Amniotic epithelial cell (primary cell): ENCODE data around the gene ABHD18.
A peak's percentile ranks its signal among the peaks of the same experiment; 100 is the strongest.
"Not testable (repeated sequence)": the region's sequence is repeated elsewhere in the genome, so short reads cannot be mapped to it uniquely, and the experiment has no call there.

Experiments used
- DNase-seq: peaks from one replicate; pipeline ENCODE4 v3.0.0-alpha.2; 2010; ENCODE audit warnings: low read depth

The ABHD18 gene

GRCh38 chr4:127993151-127993550, 27.9 kb downstream of the ABHD18 start:
- no peak for DNase-seq

- peak; percentile 49 for DNase-seq
Observed at GRCh38 chr4:127995776-127996175, 30.6 kb downstream of the ABHD18 start.

GRCh38 chr4:127996521-127996920, 31.3 kb downstream of the ABHD18 start:
- not testable (repeated sequence) for DNase-seq

DNA sequence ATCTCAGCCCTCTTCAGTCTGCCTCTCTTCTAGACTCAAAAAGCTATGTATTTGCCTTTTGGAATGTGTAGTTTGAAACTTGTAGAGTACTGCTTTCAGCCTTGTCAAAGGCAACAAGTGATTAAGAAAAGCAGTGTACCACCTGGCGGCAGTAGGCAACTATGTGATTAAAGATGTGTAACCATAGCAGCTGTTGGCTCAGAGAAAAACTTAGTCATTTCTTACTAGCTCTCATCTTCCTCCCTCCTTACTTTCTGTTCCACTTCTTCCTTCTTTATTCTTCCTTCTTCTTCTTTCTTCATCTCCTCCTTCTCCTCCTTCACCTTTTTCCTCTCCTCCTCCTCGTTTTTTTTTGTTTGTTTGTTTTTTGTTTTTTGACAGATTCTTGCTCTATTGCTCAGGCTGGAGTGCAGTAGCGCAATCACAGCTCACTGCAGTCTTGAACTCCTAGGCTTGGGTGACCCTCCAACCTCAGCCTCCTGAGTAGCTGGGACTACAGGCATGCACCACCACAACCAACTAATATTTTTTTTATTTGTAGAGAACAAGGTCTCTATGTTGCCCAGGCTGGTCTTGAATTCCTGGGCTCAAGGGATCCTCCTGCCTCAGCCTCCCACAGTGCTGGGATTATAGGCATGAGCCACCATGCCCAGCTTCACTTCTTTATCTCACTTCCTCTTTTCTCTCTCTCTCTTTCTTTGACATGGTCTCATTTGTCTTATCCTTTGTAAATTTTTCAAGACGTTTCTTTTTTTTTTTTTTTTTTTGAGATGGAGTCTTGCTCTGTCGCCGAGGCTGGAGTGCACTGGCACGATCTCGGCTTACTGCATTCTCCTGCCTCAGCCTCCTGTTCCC, 32.6 kb downstream of the ABHD18 start:
- DNase-seq = peak; percentile 80

GRCh38 chr4:128006592-128006991, 41.4 kb downstream of the ABHD18 start:
- peak; percentile 86 for DNase-seq

GRCh38 chr4:128009428-128009827, 44.2 kb downstream of the ABHD18 start:
- no peak for DNase-seq

GRCh38 chr4:128025319-128025718, 60.1 kb downstream of the ABHD18 start:
- no peak for DNase-seq

DNA sequence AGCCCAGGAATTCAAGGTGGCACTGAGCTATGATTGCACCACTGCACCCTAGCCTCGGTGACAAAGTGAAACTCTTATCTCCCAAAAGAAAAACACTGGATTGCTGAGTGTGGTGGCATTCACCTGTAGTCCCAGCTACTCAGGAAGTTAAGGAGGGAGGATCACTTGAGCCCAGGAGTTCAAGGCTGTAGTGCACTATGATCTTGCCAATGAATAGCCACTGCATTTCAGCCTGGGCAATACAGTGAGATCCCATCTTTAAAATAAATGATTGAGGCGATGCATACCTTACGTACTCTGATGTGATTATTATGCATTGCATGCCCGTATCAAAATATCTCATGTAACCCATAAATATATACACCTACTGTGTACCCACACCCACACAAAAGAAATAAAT, 64.7 kb downstream of the ABHD18 start:
- DNase-seq = no peak

GRCh38 chr4:128031756-128032384, 66.7 kb downstream of the ABHD18 start:
- no peak for DNase-seq

DNA sequence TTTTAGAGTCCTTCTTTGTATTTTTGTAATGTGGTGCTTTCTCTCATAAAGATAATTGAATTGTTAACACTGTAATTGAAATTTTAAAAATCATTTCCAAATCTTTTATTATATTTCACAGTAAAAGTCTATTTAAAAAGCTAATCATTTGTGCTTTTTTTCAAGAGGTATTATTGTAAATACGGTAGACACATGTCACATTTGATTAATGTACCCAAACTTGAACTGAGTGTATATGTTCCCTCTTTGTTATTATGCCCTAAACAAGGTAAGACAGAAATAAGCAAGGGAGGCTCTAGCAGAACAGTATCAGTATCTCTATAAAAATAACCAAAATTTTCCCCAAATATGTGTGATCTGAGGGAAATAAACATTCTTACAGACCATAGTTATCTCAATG, 74.4 kb downstream of the ABHD18 start:
- no peak for DNase-seq

DNA sequence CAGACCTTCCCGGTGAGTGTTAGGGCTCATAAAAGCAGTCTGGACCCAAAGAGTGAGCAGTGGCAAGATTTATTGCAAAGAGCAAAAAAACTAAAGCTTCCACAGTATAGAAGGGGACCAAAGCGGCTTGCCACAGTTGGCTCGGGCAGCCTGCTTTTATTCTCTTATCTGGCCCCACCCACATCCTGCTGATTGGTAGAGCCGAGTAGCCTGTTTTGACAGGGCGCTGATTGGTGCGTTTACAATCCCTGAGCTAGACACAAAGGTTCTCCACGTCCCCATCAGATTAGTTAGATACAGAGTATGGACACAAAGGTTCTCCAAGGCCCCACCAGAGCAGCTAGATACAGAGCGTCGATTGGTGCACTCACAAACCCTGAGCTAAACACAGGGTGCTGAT, 81.8 kb downstream of the ABHD18 start:
- not testable (repeated sequence) for DNase-seq

- not testable (repeated sequence) for DNase-seq
Observed at GRCh38 chr4:128047514-128047913, 82.3 kb downstream of the ABHD18 start.

DNA sequence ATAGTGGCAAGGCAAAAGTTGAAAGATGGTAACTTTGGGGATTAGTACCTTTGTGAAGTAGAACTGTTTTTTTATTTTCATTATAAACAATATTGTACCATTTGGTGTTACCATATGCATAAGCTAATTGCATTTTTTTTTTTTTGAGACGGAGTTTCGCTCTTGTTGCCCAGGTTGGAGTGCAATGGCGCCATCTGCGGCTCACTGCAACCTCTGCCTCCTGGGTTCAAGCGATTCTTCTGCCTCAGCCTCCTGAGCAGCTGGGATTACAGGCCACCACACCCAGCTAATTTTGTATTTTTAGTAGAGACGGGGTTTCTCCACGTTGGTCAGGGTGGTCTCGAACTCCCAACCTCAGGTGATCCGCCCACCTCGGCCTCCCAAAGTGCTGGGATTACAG, 86.0 kb downstream of the ABHD18 start:
- peak; percentile 14 for DNase-seq

- not testable (repeated sequence) for DNase-seq
Observed at GRCh38 chr4:128054907-128055306, 89.7 kb downstream of the ABHD18 start.

DNA sequence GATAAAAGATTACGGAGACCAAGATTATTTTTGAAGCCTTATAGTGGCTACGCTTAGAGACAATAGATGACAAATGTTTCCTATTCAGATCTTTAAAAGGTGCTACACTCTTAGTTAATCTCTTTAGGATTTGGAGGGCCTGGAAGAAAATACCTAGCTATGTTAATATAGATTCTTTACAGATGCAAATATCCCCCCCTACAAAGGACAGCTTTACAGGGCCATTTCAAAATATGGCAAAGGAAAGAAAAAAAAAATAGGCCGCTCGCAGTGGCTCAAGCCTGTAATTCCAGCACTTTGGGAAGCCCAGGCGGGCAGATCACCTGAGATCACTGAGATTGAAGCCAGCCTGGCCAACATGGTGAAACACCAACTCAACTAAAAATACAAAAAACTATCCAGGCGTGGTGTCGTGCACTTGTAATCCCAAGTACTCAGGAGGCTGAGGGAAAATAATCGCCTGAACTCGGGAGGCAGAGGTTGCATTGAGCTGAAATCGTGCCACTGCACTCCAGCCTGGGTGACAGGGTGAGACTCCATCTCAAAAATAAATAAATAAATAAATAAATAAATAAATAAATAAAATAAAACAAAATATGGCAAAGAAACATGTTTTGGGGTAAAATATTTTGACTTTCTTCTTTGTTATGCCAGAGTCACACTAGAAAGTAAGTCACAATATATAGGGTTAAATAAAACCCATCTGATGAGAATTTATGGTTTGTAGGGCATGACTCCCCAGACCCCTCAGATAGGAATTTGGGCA, 90.4 kb downstream of the ABHD18 start:
- not testable (repeated sequence) for DNase-seq

DNA sequence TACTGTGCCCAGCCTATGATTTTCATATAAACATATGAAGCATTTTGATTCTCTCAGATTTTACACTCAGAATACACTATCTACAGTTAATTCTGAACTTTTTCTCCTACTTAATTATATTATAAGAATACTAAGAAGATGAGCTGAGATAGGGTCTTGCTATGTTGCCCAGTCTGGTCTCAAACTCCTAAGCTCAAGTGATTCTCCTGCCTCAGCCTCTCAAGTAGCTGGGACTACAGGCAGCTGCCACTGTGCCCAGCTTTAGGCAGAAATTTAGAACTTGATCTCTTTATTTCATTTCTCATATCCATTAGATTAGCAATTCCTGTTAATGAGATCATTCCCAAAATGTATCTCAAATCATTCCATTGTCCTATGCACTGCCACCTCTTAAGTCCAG, 91.2 kb downstream of the ABHD18 start:
- DNase-seq = no peak

GRCh38 chr4:128060121-128060698, 95.0 kb downstream of the ABHD18 start:
- peak; percentile 21 for DNase-seq

DNA sequence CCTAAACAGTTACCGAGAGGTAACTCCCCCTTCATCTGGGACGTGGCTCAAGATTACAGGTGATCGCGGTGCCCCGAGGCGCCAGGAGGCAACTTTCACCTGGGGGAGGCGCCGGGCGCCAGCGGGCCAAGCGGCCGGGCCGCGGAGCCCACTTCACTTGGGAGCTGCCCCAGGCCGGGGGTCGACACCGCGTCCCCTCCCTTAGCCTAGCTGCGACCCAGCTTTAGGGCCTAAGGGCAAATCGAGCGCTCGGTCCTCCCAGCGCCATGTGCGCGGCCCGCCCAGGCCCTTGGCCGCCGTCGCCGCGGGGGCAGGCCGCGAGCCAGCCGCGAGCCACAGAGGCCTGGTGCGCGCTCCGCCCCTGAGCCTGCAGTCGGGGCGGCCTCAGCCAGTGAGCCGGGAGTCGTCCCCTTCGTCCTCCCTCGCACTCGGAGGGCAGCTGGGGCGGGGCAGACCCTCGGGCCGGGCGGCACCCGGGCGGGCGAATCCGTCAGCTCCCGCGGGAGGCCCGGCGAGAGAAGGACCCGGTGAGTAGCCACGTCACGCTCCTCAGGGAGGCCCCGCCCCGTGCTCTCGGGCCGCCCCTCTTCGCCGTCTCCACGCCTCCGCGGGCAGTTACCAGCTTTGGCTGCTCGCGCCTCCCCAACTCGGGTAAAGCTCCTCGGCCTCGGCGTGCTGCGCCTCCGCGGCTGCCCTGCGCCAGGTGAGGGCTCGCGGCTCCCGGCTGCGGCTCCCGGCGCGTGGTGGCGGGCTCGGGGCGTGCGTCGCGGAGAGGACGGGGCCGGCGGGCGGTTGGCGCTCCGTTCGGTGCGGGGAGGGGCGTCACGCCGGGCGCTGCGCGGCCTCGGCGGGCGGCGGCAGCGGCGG, 95.7 kb downstream of the ABHD18 start, which contains the start of gene LARP1B:
Gene LARP1B (plus strand): TSS at position 614 of the 867 bp plus-strand sequence. CDS start 13,640 bp downstream, outside the sequence.
- peak; percentile 95 for DNase-seq

DNA sequence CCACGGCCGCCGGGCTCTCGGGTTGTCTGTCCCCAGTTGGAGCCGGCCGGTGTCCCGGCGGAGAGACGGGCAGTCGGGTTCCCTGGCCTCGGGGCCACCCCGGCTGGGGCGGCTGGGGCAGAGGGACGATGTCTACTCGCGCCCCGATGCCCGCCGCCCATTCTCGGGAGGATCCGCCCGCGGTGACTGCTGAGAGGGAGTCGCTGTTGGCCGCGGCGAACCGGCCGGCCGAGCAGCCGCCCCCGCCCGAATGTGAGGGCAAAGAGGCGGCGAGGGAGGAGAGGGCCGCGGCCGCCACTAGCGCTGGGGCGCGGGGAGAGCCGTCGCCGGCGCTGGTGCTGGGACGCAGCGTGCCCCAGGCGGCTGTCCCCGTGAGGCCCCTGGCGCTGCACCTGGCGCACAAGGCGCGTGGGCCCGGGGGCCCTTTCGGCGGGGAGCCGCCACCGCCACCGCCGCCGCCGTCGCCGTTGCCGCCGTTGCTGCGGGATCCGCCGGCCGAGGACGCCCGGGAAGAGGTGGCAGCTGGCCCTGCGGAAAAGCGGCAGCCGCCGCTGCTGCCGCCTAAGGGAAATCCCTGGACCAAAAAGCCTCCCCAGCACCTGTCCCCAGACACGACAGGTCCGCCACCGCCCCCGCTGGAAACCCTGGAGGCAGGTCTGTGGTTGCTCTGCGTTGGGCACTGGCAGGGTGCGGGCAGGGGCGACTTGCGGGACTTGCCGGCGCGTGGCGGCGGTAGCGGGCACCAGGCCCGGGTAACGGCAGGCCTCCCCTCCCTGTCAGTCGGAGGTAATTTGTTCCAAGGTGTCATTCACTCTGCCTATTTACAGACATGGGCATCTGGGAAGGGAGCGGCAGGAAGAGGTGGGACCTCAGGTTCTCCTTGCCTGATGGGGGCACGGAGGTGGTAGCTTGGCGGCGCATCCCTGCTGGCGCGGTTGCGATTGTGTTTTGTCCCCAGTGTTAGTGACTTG, 96.6 kb downstream of the ABHD18 start:
- DNase-seq = peak; percentile 26

- DNase-seq = not testable (repeated sequence)
Observed at GRCh38 chr4:128066453-128066820, 101.2 kb downstream of the ABHD18 start.
